ENCODE data around the gene GATD1. TPM values are rescaled to one million over a fixed set of nuclear protein-coding genes. Genes with fewer than 3 reads are reported as not detected.

Gene GATD1
- total and polyA plus RNA-seq, 11 donors: 13.4 to 30.8 (median 20.5) TPM

- intact Hi-C loops (cut with DNase I): loop anchor here in 8 of 10 donors (1.0 to 10.0 kb wide), 7 partner anchors 59 to 169 kb away; no protein-coding TSS in a partner anchor
- H3K4me1 ChIP-seq: peaks cover 0 to 44% (median 25%) of the 10 kb centered on the region in 12 donors
- WGBS, 4 donors: 41 to 56% (median 52%) methylated on average over 6 to 8 of the region's 8 CpGs
- H3K36me3 ChIP-seq: no peaks in the 10 kb centered on the region
- peak overlapping the region in 1 of 12 donors; percentile 13 for H3K4me3 ChIP-seq
- H3K27ac ChIP-seq: no peak overlapping the region
- H3K9me3 ChIP-seq: no peaks in the 10 kb centered on the region
- DNase-seq (peak in 1 of 5 donors; percentile 27), ATAC-seq (peak in 2 of 4 donors; percentile 25 to 26)
- H3K27me3 ChIP-seq: peaks cover 40 to 84% (median 58%) of the 10 kb centered on the region in 9 donors
- TF ChIP-seq, protein P1, sequence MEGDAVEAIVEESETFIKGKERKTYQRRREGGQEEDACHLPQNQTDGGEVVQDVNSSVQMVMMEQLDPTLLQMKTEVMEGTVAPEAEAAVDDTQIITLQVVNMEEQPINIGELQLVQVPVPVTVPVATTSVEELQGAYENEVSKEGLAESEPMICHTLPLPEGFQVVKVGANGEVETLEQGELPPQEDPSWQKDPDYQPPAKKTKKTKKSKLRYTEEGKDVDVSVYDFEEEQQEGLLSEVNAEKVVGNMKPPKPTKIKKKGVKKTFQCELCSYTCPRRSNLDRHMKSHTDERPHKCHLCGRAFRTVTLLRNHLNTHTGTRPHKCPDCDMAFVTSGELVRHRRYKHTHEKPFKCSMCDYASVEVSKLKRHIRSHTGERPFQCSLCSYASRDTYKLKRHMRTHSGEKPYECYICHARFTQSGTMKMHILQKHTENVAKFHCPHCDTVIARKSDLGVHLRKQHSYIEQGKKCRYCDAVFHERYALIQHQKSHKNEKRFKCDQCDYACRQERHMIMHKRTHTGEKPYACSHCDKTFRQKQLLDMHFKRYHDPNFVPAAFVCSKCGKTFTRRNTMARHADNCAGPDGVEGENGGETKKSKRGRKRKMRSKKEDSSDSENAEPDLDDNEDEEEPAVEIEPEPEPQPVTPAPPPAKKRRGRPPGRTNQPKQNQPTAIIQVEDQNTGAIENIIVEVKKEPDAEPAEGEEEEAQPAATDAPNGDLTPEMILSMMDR (IDR thresholded peaks at IDR 0.05): peak; percentile 46 to 78 (median 64)
- no peak for TF ChIP-seq POLR2A (IDR thresholded peaks at IDR 0.05)
These were observed 54.0 kb downstream of the GATD1 start for GRCh38 chr11:723120-723883.

DNA sequence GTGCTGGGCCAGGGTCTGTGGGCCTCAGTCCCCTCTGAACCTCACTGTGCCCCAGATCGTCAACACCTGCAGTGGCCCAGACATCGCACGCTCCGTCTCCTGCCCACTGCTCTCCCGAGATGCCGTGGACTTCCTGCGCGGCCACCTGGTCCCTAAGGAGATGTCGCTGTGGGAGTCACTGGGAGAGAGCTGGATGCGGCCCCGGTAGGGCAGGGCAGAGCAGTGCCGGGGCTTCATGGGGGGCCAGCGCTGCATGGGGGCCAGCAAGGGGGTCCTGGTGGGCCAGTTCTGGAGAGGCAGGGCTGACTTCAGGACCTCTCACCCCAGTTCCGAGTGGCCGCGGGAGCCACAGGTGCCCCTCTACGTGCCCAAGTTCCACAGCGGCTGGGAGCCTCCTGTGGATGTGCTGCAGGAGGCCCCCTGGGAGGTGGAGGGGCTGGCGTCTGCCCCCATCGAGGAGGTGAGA is 54.9 kb downstream of the GATD1 start:
- H3K4me1 ChIP-seq: peaks cover 0 to 35% (median 17%) of the 10 kb centered on the region in 12 donors
- ATAC-seq (no peak), DNase-seq (peak in 1 of 5 donors; percentile 18)
- no peaks in the 10 kb centered on the region for H3K9me3 ChIP-seq
- 64 to 69% (median 68%) methylated on average over 10 to 20 of the region's 20 CpGs for WGBS, 4 donors
- no peak overlapping the region for H3K27ac ChIP-seq
- TF ChIP-seq, protein P1 (IDR thresholded peaks at IDR 0.05): no peak
- TF ChIP-seq POLR2A (IDR thresholded peaks at IDR 0.05): no peak
- no peaks in the 10 kb centered on the region for H3K36me3 ChIP-seq
- intact Hi-C loops (cut with DNase I): loop anchor here in 6 of 10 donors (2.0 to 10.0 kb wide), 5 partner anchors 58 to 168 kb away; no protein-coding TSS in a partner anchor
- peaks cover 40 to 77% (median 58%) of the 10 kb centered on the region in 9 donors for H3K27me3 ChIP-seq
- no peak overlapping the region for H3K4me3 ChIP-seq

DNA sequence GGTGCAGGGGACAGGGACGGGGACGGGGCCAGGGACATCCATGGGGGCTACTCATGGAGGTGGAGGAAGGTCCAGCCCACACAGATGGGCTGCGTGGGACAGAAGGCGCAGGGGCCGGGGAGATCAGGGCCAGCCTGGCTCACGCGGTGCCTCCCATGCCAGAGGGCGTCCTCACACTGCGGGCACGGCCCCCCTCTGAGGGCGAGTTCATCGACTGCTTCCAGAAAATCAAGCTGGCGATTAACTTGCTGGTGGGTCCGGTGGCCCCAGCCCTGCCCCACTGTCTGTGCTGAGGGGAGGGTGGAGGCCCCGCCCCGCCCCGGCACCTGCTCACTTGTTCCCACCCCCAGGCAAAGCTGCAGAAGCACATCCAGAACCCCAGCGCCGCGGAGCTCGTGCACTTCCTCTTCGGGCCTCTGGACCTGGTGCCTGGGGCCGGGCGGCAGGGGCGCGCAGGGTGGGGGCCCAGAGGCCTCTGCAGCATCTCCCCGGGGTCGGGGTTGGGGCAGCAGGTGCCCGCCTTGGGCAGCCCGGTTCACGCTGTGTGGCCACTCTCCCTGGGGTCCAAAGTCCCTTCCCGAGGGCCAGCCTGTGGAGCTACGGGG is 55.4 kb downstream of the GATD1 start:
- intact Hi-C loops (cut with DNase I): loop anchor here in 6 of 10 donors (2.0 to 10.0 kb wide), 5 partner anchors 57 to 167 kb away; no protein-coding TSS in a partner anchor
- Histone ChIP-seq H3K27ac (no peak overlapping the region), H3K4me3 (peak overlapping the region in 1 of 12 donors; percentile 28), H3K36me3 (no peaks in the 10 kb centered on the region), H3K9me3 (no peaks in the 10 kb centered on the region), H3K27me3 (peaks cover 40 to 72% (median 58%) of the 10 kb centered on the region in 9 donors), H3K4me1 (peaks cover 0 to 33% (median 17%) of the 10 kb centered on the region in 12 donors)
- no peak for ATAC-seq
- 30 to 43% (median 37%) methylated on average over 14 to 33 of the region's 33 CpGs for WGBS, 4 donors
- TF ChIP-seq, protein P1 (IDR thresholded peaks at IDR 0.05): no peak
- TF ChIP-seq POLR2A (IDR thresholded peaks at IDR 0.05): no peak
- peak in 1 of 5 donors; percentile 28 for DNase-seq
